H1 (cell line): ENCODE measurements around the gene TPSB2. TPM values are rescaled to one million over a fixed set of nuclear protein-coding genes. Genes with fewer than 3 reads are reported as not detected.
A peak's percentile ranks its signal among the peaks of the same experiment; 100 is the strongest.
"Not testable (repeated sequence)": the region's sequence is repeated elsewhere in the genome, so short reads cannot be mapped to it uniquely, and the experiment has no call there.

ENCODE experiments used
- CTCF ChIA-PET: fragments of 300-600 bp; sonication (Branson Sonifier 250); formaldehyde crosslinking; loops from one replicate; lab custom pipeline; 2021; ENCODE audit not compliant: partially characterized antibody; lab: Charles Lee
- POLR2A ChIA-PET: fragments of 300-600 bp; sonication (Branson Sonifier 250); formaldehyde crosslinking; loops from one replicate; lab custom pipeline; 2021; ENCODE audit warnings: inconsistent platforms; ENCODE audit not compliant: partially characterized antibody; lab: Charles Lee
- DNase-seq, 2 experiments: peaks; one replicate each; pipeline versions ENCODE4 v3.0.0 to v3.0.0-alpha.2; 2010 to 2022; ENCODE audit warnings: low spot score in 2 of 2, low read depth in 1 of 2, mixed read lengths in 1 of 2
- FAIRE-seq: peaks from 2 replicates; lab custom pipeline; 2011; peaks lifted over from hg19 to GRCh38; lab: Jason Lieb, UNC
- H2AFZ ChIP-seq: 2 replicates; pipeline ENCODE4 v1.8.1; 2012; ENCODE audit warnings: low read length, inconsistent platforms
- H2AK5ac ChIP-seq: 2 replicates; pipeline ENCODE4 v1.6.1; 2013; ENCODE audit warnings: low read depth, low read length
- H2BK120ac ChIP-seq: replicated peaks from 2 replicates; pipeline ENCODE3; 2013; ENCODE audit warnings: low read depth, low read length, inconsistent platforms
- H2BK12ac ChIP-seq: 2 replicates; pipeline ENCODE4 v1.6.1; 2013; ENCODE audit warnings: low read depth, low read length
- H2BK15ac ChIP-seq: 2 replicates; pipeline ENCODE4 v1.6.1; 2013; ENCODE audit warnings: low read length
- H2BK20ac ChIP-seq: 2 replicates; pipeline ENCODE4 v1.6.1; 2013; ENCODE audit warnings: low read length
- H2BK5ac ChIP-seq: 2 replicates; pipeline ENCODE4 v1.6.1; 2013; ENCODE audit warnings: low read depth, low read length
- H3K14ac ChIP-seq: 2 replicates; pipeline ENCODE4 v1.6.1; 2013; ENCODE audit warnings: inconsistent platforms; ENCODE audit not compliant: insufficient read length
- H3K18ac ChIP-seq: 2 replicates; pipeline ENCODE4 v1.6.1; 2013; ENCODE audit warnings: low read length; ENCODE audit errors: extremely low read depth
- H3K23ac ChIP-seq: 2 replicates; pipeline ENCODE4 v1.6.1; 2013; ENCODE audit warnings: inconsistent platforms; ENCODE audit not compliant: insufficient read length
- H3K23me2 ChIP-seq: 2 replicates; pipeline ENCODE4 v1.6.1; 2013; ENCODE audit warnings: low read depth, low read length
- H3K27ac ChIP-seq: 2 replicates; pipeline ENCODE4 v1.6.1; 2011; ENCODE audit warnings: low read depth, low read length, inconsistent platforms
- H3K27me3 ChIP-seq, 4 experiments: replicated peaks in 1 of 4; 1 replicate in 1 of 4; 2 replicates in 3 of 4; pipeline versions ENCODE4 v1.6.1 to v1.8.1; 2011 to 2013; ENCODE audit warnings: low read length in 3 of 4, mild to moderate bottlenecking in 3 of 4, inconsistent platforms in 2 of 4, mixed read lengths in 2 of 4, moderate library complexity in 1 of 4; ENCODE audit not compliant: control insufficient read depth in 3 of 4, insufficient read depth in 3 of 4; ENCODE audit errors: extremely low read depth in 1 of 4
- H3K36me3 ChIP-seq, 4 experiments: 2 replicates each; pipeline versions ENCODE4 v1.6.1 to v1.8.1; 2011 to 2013; ENCODE audit warnings: mild to moderate bottlenecking in 4 of 4, low read length in 3 of 4, moderate library complexity in 2 of 4, control low read depth in 1 of 4, inconsistent platforms in 1 of 4; ENCODE audit not compliant: insufficient read depth in 4 of 4, control insufficient read depth in 2 of 4
- H3K4ac ChIP-seq: replicated peaks from 2 replicates; pipeline ENCODE3; 2013; ENCODE audit warnings: low read length, low read depth, mixed read lengths, inconsistent platforms; ENCODE audit not compliant: insufficient read length
- H3K4me1 ChIP-seq, 4 experiments: replicated peaks in 1 of 4; 1 replicate in 1 of 4; 2 replicates in 3 of 4; pipeline versions ENCODE4 v1.6.1 to v1.8.1; 2011 to 2013; ENCODE audit warnings: low read length in 3 of 4, inconsistent platforms in 2 of 4, mixed read lengths in 1 of 4; ENCODE audit not compliant: insufficient read depth in 4 of 4, control insufficient read depth in 3 of 4
- H3K4me2 ChIP-seq, 2 experiments: 2 replicates each; pipeline versions ENCODE4 v1.6.1 to v1.8.1; 2011 to 2013; ENCODE audit warnings: low read depth in 2 of 2, low read length in 2 of 2, control low read depth in 1 of 2, inconsistent platforms in 1 of 2, mild to moderate bottlenecking in 1 of 2; ENCODE audit not compliant: insufficient read depth in 1 of 2
- H3K4me3 ChIP-seq, 4 experiments: fragments of 200-600, 300-600 bp in 1 of 4; sonication (generic), shearing (Covaris generic), sonication (Bioruptor Twin) in 1 of 4; 2 replicates each; pipeline versions ENCODE4 v1.5.1 to v1.8.1; 2011 to 2016; ENCODE audit warnings: low read length in 4 of 4, low read depth in 3 of 4, control low read depth in 2 of 4, inconsistent platforms in 2 of 4, mild to moderate bottlenecking in 2 of 4, mixed read lengths in 1 of 4, moderate library complexity in 1 of 4; ENCODE audit not compliant: insufficient read depth in 2 of 4; ENCODE audit errors: extremely low read depth in 1 of 4
- H3K56ac ChIP-seq: replicated peaks from 2 replicates; pipeline ENCODE3; 2013; ENCODE audit warnings: low read depth, mild to moderate bottlenecking, mixed read lengths, low read length, inconsistent platforms; ENCODE audit not compliant: insufficient read length
- H3K79me1 ChIP-seq: 2 replicates; pipeline ENCODE4 v1.6.1; 2013; ENCODE audit warnings: low read depth, low read length, control low read depth
- H3K79me2 ChIP-seq, 2 experiments: 2 replicates each; pipeline versions ENCODE4 v1.6.1 to v1.8.1; 2012 to 2013; ENCODE audit warnings: low read length in 2 of 2, mild to moderate bottlenecking in 2 of 2, inconsistent platforms in 1 of 2; ENCODE audit not compliant: insufficient read depth in 2 of 2, control insufficient read depth in 1 of 2
- H3K9ac ChIP-seq, 4 experiments: replicated peaks in 1 of 4; 1 replicate in 1 of 4; 2 replicates in 3 of 4; pipeline versions ENCODE4 v1.6.1 to v1.8.1; 2011 to 2013; ENCODE audit warnings: low read depth in 3 of 4, low read length in 3 of 4, control low read depth in 2 of 4, mild to moderate bottlenecking in 2 of 4, moderate library complexity in 2 of 4, inconsistent platforms in 1 of 4; ENCODE audit errors: extremely low read depth in 1 of 4
- H3K9me3 ChIP-seq, 2 experiments: 2 replicates each; pipeline versions ENCODE4 v1.6.1 to v1.8.1; 2012 to 2013; ENCODE audit warnings: mild to moderate bottlenecking in 2 of 2, moderate library complexity in 2 of 2, control low read depth in 1 of 2, inconsistent platforms in 1 of 2, low read depth in 1 of 2, low read length in 1 of 2, mixed read lengths in 1 of 2; ENCODE audit not compliant: insufficient read depth in 2 of 2
- H4K20me1 ChIP-seq, 2 experiments: replicated peaks in 1 of 2; 2 replicates each; pipeline versions ENCODE3 to v1.8.1; 2011 to 2013; ENCODE audit warnings: inconsistent platforms in 2 of 2, low read length in 2 of 2, mild to moderate bottlenecking in 1 of 2; ENCODE audit not compliant: insufficient read depth in 2 of 2, control insufficient read depth in 1 of 2
- H4K5ac ChIP-seq: 2 replicates; pipeline ENCODE4 v1.6.1; 2013; ENCODE audit warnings: low read length, low read depth, mixed read lengths, inconsistent platforms; ENCODE audit not compliant: insufficient read length
- H4K8ac ChIP-seq: 2 replicates; pipeline ENCODE4 v1.8.0; 2013; ENCODE audit warnings: mild to moderate bottlenecking, moderate library complexity, low read length, inconsistent platforms; ENCODE audit not compliant: insufficient read depth; ENCODE audit errors: extremely low read depth
- H4K91ac ChIP-seq: replicated peaks from 2 replicates; pipeline ENCODE3; 2013; ENCODE audit warnings: low read length, mixed read lengths, inconsistent platforms; ENCODE audit not compliant: insufficient read length
- WGBS, 2 experiments: shearing (Covaris generic) in 1 of 2; methylation state at CpG; one replicate each; pipeline versions ENCODE4 v1.1.6 to v1.1.7; 2013 to 2015; ENCODE audit warnings: low lambda C conversion rate in 2 of 2, mixed read lengths in 2 of 2, inconsistent platforms in 1 of 2, low coverage in 1 of 2, missing lambda C conversion rate in 1 of 2; ENCODE audit not compliant: insufficient replicate concordance in 2 of 2, insufficient coverage in 1 of 2, insufficient read length in 1 of 2; ENCODE audit errors: extremely low coverage in 1 of 2, missing lambda C conversion rate in 1 of 2; 5-methylcytosine and 5-hydroxymethylcytosine counted together
- polyA plus RNA-seq, 7 experiments: library from polyadenylated mRNA; depleted of rRNA in 3 of 7; stranded (reverse) in 5 of 7; unstranded in 2 of 7; fragments of >200 nt in 5 of 7; fragments of 200-250 nt in 2 of 7; gene quantifications; 1 replicate in 5 of 7; 2 replicates in 1 of 7; 4 replicates in 1 of 7; pipeline versions ENCODE4 v1.2.1 to v1.2.3, GENCODE V29; 2011 to 2013; ENCODE audit warnings: missing spikeins in 2 of 7, mixed read lengths in 2 of 7
- total RNA-seq: library from RNA; stranded (reverse); fragmentation: NEBNext Ultra II Directional; extraction: Animal tissue kit (Norgen Biotek cat#: 25700); gene quantifications from 2 replicates; pipeline ENCODE4 v1.2.1, GENCODE V29; 2021

Gene TPSB2
- total and polyA plus RNA-seq, 2 of the 8 experiments (the other 6 are each of a cell fraction or from before 2014, with no cell fraction given) = 0.08 TPM; not detected in 1

DNA sequence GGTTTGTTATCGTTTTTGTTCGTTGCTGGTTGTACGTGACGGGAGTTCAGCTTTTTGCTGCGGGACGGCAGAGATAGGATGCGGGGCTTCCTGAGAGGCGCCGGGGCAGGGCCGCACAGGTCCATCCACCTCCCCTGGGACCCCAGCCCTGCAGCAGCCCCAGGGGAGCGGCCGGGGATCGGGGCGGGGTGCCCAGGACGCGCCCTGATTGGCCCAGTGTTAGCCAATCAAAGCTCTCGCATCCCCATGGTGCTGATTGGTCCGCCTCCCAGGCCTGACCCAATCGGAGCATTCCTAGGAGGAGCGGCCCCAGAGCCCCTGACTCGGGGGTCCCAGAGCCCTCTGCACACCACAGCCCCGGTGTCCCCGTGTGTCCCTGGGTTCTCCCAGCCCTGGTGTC is 8.9 kb upstream of the TPSB2 start:
- H3K4me3 ChIP-seq, H4K20me1 ChIP-seq, H2BK15ac ChIP-seq, H3K23me2 ChIP-seq, H3K56ac ChIP-seq, H3K36me3 ChIP-seq, H2AK5ac ChIP-seq, H4K91ac ChIP-seq, H2BK20ac ChIP-seq, POLR2A ChIA-PET, H3K79me2 ChIP-seq, H3K14ac ChIP-seq, H3K4me2 ChIP-seq, H4K5ac ChIP-seq, H3K27me3 ChIP-seq, H3K9ac ChIP-seq, H3K18ac ChIP-seq, H3K27ac ChIP-seq, DNase-seq, H2BK5ac ChIP-seq, H2AFZ ChIP-seq, H3K23ac ChIP-seq, H2BK120ac ChIP-seq, H3K4ac ChIP-seq, H2BK12ac ChIP-seq, H3K9me3 ChIP-seq, H3K4me1 ChIP-seq, H3K79me1 ChIP-seq, FAIRE-seq: not testable (repeated sequence)
- H4K8ac ChIP-seq = peak overlapping the region; percentile 68; the same call in 1 of the 2 replicates
- CTCF ChIA-PET = interaction anchor here (0.8 to 0.9 kb wide), 2 partner anchors 136 to 454 kb away, joined by 3 read pairs; no protein-coding TSS in a partner anchor
- WGBS, 2 experiments = 85% methylated on average over 17 of the region's 23 CpGs; no CpG with 5 or more reads in 1 of the 2 experiments
